CD4-positive, alpha-beta T cell (primary cell): ENCODE measurements around the gene APBA2. TPM values are rescaled to one million over a fixed set of nuclear protein-coding genes. Genes with fewer than 3 reads are reported as not detected.

Source experiments
- ATAC-seq: fragments of 200-7000 bp; cut with Tn5 transposase; one replicate; pipeline ENCODE4 v1.10.0; 2022; ENCODE audit warnings: mild to moderate bottlenecking; ENCODE audit not compliant: poor library complexity
- CTCF ChIA-PET: fragments of 350-600 bp; sonication (Branson Sonifier 250); formaldehyde crosslinking; loops from one replicate; lab custom pipeline; 2021; ENCODE audit warnings: antibody characterized with exemption, inconsistent platforms; lab: Charles Lee
- POLR2A ChIA-PET: fragments of 350-600 bp; sonication (Branson Sonifier 250); formaldehyde crosslinking; loops from one replicate; lab custom pipeline; 2021; ENCODE audit warnings: antibody characterized with exemption, inconsistent platforms; lab: Charles Lee
- DNase-seq, 14 experiments: peaks; one replicate each; pipeline ENCODE4 v3.0.0-alpha.2; 2013 to 2020; ENCODE audit warnings: mixed read lengths in 2 of 14
- H3K27ac ChIP-seq, 2 donors: one replicate each; pipeline versions ENCODE4 v1.5.1 to v1.7.0; 2013; ENCODE audit warnings: low read length in 2 of 2, low read depth in 1 of 2, mild to moderate bottlenecking in 1 of 2
- H3K27me3 ChIP-seq, 2 experiments: 1 replicate in 1 of 2; 2 replicates in 1 of 2; pipeline versions ENCODE4 v1.6.1 to v1.7.0; 2013; ENCODE audit warnings: low read length in 2 of 2, control low read depth in 1 of 2, mild to moderate bottlenecking in 1 of 2, moderate library complexity in 1 of 2; ENCODE audit not compliant: insufficient read depth in 2 of 2, control insufficient read depth in 1 of 2
- H3K36me3 ChIP-seq: one replicate; pipeline ENCODE4 v1.6.1; 2013; ENCODE audit warnings: low read length, control low read depth; ENCODE audit not compliant: insufficient read depth
- H3K4me1 ChIP-seq: one replicate; pipeline ENCODE4 v1.6.1; 2013; ENCODE audit warnings: low read length, control low read depth; ENCODE audit not compliant: insufficient read depth
- H3K4me3 ChIP-seq: one replicate; pipeline ENCODE4 v1.5.1; 2013; ENCODE audit warnings: mild to moderate bottlenecking, low read length, moderate library complexity
- H3K9me3 ChIP-seq, 2 experiments: 1 replicate in 1 of 2; 2 replicates in 1 of 2; pipeline versions ENCODE4 v1.6.1 to v1.7.0; 2013; ENCODE audit warnings: low read length in 2 of 2, mild to moderate bottlenecking in 2 of 2, control low read depth in 1 of 2, moderate library complexity in 1 of 2; ENCODE audit not compliant: control insufficient read depth in 1 of 2, insufficient read depth in 1 of 2
- H3K27ac Mint-ChIP-seq: one replicate; pipeline ENCODE4 v1.8.0; 2020; ENCODE audit warnings: mixed read lengths
- H3K27me3 Mint-ChIP-seq: one replicate; pipeline ENCODE4 v1.8.0; 2021; ENCODE audit warnings: mixed read lengths
- H3K36me3 Mint-ChIP-seq: one replicate; pipeline ENCODE4 v1.8.0; 2021; ENCODE audit warnings: low read depth, mixed read lengths
- H3K4me1 Mint-ChIP-seq: one replicate; pipeline ENCODE4 v1.8.0; 2021; ENCODE audit warnings: low read depth, mixed read lengths
- H3K4me3 Mint-ChIP-seq: one replicate; pipeline ENCODE4 v1.8.0; 2020; ENCODE audit warnings: mild to moderate bottlenecking, mixed read lengths
- H3K9me3 Mint-ChIP-seq: one replicate; pipeline ENCODE4 v1.8.0; 2020; ENCODE audit warnings: mixed read lengths
- intact Hi-C, 2 experiments: fragments of 100-400 bp; cut with DNase I in 1 of 2; cut with micrococcal nuclease in 1 of 2; formaldehyde crosslinking; loops; one replicate each; pipeline versions ENCODE4 v1.15.1 to v1.9.0; 2023 to 2025; cut with DNase I, micrococcal nuclease
- total RNA-seq, 174 experiments: library from RNA in 2 of 174; stranded (reverse) in 2 of 174; gene quantifications; one replicate each; pipeline ENCODE4 v1.2.3 and lab custom pipeline; 2021 to 2026
- TF ChIP-seq, protein P1 (sequence below): fragments of 200-600 bp; IDR thresholded peaks from one replicate; pipeline ENCODE4 v1.8.0; 2022; ENCODE audit warnings: antibody characterized with exemption, mild to moderate bottlenecking

The APBA2 gene
- total RNA-seq, 2 experiments from 2014 or later: 123 to 126 TPM

- DNase-seq (no peak), ATAC-seq (no peak)
- TF ChIP-seq, protein P1, sequence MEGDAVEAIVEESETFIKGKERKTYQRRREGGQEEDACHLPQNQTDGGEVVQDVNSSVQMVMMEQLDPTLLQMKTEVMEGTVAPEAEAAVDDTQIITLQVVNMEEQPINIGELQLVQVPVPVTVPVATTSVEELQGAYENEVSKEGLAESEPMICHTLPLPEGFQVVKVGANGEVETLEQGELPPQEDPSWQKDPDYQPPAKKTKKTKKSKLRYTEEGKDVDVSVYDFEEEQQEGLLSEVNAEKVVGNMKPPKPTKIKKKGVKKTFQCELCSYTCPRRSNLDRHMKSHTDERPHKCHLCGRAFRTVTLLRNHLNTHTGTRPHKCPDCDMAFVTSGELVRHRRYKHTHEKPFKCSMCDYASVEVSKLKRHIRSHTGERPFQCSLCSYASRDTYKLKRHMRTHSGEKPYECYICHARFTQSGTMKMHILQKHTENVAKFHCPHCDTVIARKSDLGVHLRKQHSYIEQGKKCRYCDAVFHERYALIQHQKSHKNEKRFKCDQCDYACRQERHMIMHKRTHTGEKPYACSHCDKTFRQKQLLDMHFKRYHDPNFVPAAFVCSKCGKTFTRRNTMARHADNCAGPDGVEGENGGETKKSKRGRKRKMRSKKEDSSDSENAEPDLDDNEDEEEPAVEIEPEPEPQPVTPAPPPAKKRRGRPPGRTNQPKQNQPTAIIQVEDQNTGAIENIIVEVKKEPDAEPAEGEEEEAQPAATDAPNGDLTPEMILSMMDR: no peak
- H3K9me3 Mint-ChIP-seq: no peaks in the 10 kb centered on the region
- peaks cover 71% of the 10 kb centered on the region for H3K4me1 Mint-ChIP-seq
- intact Hi-C loops: no loop called here
- Histone ChIP-seq H3K4me1 (peaks cover 38% of the 10 kb centered on the region), H3K9me3 (no peaks in the 10 kb centered on the region), H3K27ac (no peak overlapping the region), H3K27me3 (no peaks in the 10 kb centered on the region), H3K4me3 (no peak overlapping the region), H3K36me3 (no peaks in the 10 kb centered on the region)
- H3K4me3 Mint-ChIP-seq: no peak overlapping the region
- ChIA-PET CTCF (interaction anchor here (0.6 kb wide), 1 partner anchor 81 kb away, joined by 4 read pairs; no protein-coding TSS in a partner anchor), POLR2A (interaction anchor here (0.8 kb wide), 1 partner anchor 19 kb away, joined by 3 read pairs; no protein-coding TSS in a partner anchor)
- H3K36me3 Mint-ChIP-seq: peaks cover 14% of the 10 kb centered on the region
- H3K27me3 Mint-ChIP-seq: no peaks in the 10 kb centered on the region
- no peak overlapping the region for H3K27ac Mint-ChIP-seq
Measured at GRCh38 chr15:28981921-28982320, 96.1 kb downstream of the APBA2 start.

DNA sequence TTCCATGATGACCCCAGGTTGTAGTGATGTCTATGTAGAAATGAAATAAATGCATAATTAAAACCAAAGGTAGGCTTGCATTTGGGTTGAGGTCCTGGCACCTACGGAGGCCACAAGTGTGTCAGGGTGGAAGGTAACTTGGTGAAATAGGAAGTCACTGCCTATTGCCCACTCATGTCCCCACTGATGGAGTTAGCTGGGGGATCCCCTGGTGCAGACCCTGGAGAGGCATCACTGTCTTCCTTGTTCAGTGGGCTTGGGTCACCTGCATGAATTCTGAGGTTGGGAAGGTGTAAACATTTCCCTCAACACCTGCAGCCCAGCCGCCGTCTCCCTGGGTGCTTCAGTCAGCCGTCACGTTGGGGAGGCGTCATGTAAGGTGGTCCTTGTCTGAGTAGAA lies 97.1 kb downstream of the APBA2 start:
- DNase-seq: no peak
- intact Hi-C loops: no loop called here
- Mint-ChIP-seq H3K36me3 (peaks cover 14% of the 10 kb centered on the region), H3K4me1 (peaks cover 77% of the 10 kb centered on the region), H3K27ac (no peak overlapping the region), H3K4me3 (no peak overlapping the region), H3K9me3 (no peaks in the 10 kb centered on the region), H3K27me3 (no peaks in the 10 kb centered on the region)
- CTCF ChIA-PET: no interaction called here
- Histone ChIP-seq H3K36me3 (no peaks in the 10 kb centered on the region), H3K4me1 (peaks cover 38% of the 10 kb centered on the region), H3K27me3 (no peaks in the 10 kb centered on the region), H3K4me3 (no peak overlapping the region), H3K27ac (no peak overlapping the region), H3K9me3 (peaks cover 0 to 4% of the 10 kb centered on the region in 2 experiments)
- TF ChIP-seq, protein P1: no peak
- no peak for ATAC-seq
- POLR2A ChIA-PET: no interaction called here

DNA sequence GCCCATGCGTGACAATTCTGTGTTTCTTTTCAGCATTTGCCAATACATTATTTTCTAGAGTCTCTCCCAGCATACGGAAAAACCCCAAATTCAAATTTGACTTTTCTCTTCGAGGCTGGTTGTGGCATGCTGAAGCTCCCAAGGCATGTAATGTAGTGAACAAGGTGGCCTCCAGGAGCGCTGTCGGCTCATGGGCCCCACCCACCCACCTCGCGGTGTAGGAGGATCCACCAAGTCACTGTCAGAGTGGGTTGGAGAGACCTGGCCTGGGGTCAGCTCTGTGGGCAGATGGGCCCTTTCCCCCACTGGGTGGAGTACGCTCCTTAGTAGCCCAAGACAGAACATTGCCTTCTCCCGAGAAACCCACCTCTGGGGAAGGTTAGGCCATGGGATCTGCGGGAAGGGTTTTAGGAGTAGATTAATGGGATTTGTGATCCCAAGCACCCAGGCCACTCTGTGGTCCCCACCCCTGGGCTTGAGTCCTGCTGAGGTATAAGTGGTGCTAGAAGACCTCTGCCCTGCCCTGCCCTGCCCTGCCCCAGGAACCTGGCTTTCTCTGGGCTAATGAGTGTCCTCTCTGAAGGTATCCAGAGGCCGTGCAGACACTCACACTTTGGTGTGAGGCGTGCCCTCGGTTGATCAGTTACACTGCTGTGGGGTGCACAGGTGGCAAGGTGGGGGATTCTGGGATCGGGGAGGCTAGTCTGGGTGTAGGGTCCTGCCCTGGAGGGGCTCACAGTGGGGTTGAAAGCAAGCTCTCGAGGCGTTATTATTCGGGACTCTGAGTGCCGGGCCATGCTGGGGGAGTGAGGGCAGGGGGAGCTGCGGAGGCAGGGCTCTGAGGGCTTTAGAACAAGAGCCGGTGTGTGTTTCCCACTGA lies 97.9 kb downstream of the APBA2 start:
- H3K9me3 Mint-ChIP-seq: no peaks in the 10 kb centered on the region
- no peaks in the 10 kb centered on the region for H3K27me3 Mint-ChIP-seq
- no peak overlapping the region for H3K27ac Mint-ChIP-seq
- peaks cover 74% of the 10 kb centered on the region for H3K4me1 Mint-ChIP-seq
- no peak for ATAC-seq
- Histone ChIP-seq H3K36me3 (no peaks in the 10 kb centered on the region), H3K4me3 (no peak overlapping the region), H3K27me3 (no peaks in the 10 kb centered on the region), H3K27ac (no peak overlapping the region), H3K4me1 (peaks cover 38% of the 10 kb centered on the region), H3K9me3 (peaks cover 0 to 4% of the 10 kb centered on the region in 2 experiments)
- ChIA-PET POLR2A (no interaction called here), CTCF (no interaction called here)
- DNase-seq: no peak
- TF ChIP-seq, protein P1: no peak
- peaks cover 14% of the 10 kb centered on the region for H3K36me3 Mint-ChIP-seq
- no peak overlapping the region for H3K4me3 Mint-ChIP-seq
- intact Hi-C loops: no loop called here
